Liver (tissue), 3 donors: ENCODE results near the gene PRAMEF7.
"Not testable (repeated sequence)": the region's sequence is repeated elsewhere in the genome, so short reads cannot be mapped to it uniquely, and the experiment has no call there.

Experiments
- ATF3 ChIP-seq: IDR thresholded peaks from 2 replicates; pipeline ENCODE4 v1.6.1; 2016; ENCODE audit warnings: antibody characterized with exemption
- CTCF ChIP-seq: fragments of 150-350 bp; IDR thresholded peaks from 2 replicates; pipeline ENCODE4 v1.5.1; 2017; ENCODE audit warnings: improper control_type of control experiment, low read depth, low read length; ENCODE audit not compliant: missing input control
- FOXA1 ChIP-seq: IDR thresholded peaks from 2 replicates; pipeline ENCODE4 v1.6.1; 2016; ENCODE audit warnings: antibody characterized with exemption
- FOXA2 ChIP-seq: IDR thresholded peaks from 2 replicates; pipeline ENCODE4 v1.6.1; 2016; ENCODE audit warnings: antibody characterized with exemption
- GABPA ChIP-seq, 2 donors: IDR thresholded peaks in 1 of 2; conservative IDR thresholded peaks in 1 of 2; 2 replicates each; pipeline ENCODE4 v1.6.1; 2016; ENCODE audit warnings: antibody characterized with exemption in 2 of 2, mild to moderate bottlenecking in 1 of 2, moderate library complexity in 1 of 2
- JUND ChIP-seq, 2 donors: IDR thresholded peaks; 2 replicates each; pipeline ENCODE4 v1.6.1; 2016; ENCODE audit warnings: antibody characterized with exemption in 2 of 2
- MAX ChIP-seq: IDR thresholded peaks from 2 replicates; pipeline ENCODE4 v1.6.1; 2016; ENCODE audit warnings: antibody characterized with exemption
- RAD21 ChIP-seq, 2 donors: IDR thresholded peaks; 2 replicates each; pipeline ENCODE4 v1.6.1; 2016; ENCODE audit warnings: antibody characterized with exemption in 2 of 2, mild to moderate bottlenecking in 2 of 2
- REST ChIP-seq: IDR thresholded peaks from 2 replicates; pipeline ENCODE4 v1.6.1; 2016; ENCODE audit warnings: antibody characterized with exemption, mild to moderate bottlenecking
- RXRA ChIP-seq, 2 donors: IDR thresholded peaks; 2 replicates each; pipeline ENCODE4 v1.6.1; 2017 to 2018; ENCODE audit warnings: antibody characterized with exemption in 2 of 2, mild to moderate bottlenecking in 1 of 2
- SP1 ChIP-seq: IDR thresholded peaks from 2 replicates; pipeline ENCODE4 v1.6.1; 2018; ENCODE audit warnings: antibody characterized with exemption, mild to moderate bottlenecking
- TAF1 ChIP-seq: conservative IDR thresholded peaks from 2 replicates; pipeline ENCODE4 v1.6.1; 2016; ENCODE audit warnings: antibody characterized with exemption, mild to moderate bottlenecking
- YY1 ChIP-seq: IDR thresholded peaks from 2 replicates; pipeline ENCODE4 v1.6.1; 2016; ENCODE audit warnings: antibody characterized with exemption, mild to moderate bottlenecking
- ZBTB33 ChIP-seq: IDR thresholded peaks from 2 replicates; pipeline ENCODE4 v1.6.1; 2016; ENCODE audit warnings: antibody characterized with exemption
- donor health status: healthy.
- donor health status: healthy.

- TF ChIP-seq MAX; CTCF; SP1; ZBTB33; RAD21 (IDR thresholded peaks at IDR 0.05); GABPA (IDR thresholded peaks at IDR 0.05 in 1 of 2, conservative IDR thresholded peaks at IDR 0.05 in 1 of 2); REST; JUND (IDR thresholded peaks at IDR 0.05); TAF1; FOXA2; RXRA (IDR thresholded peaks at IDR 0.05); YY1; FOXA1; ATF3: not testable (repeated sequence)
Observed at GRCh38 chr1:12924368-12924767, 8.0 kb downstream of the PRAMEF7 start.
